ENCODE measurements around the gene DLGAP3.

DLGAP3 gene

GRCh38 chr1:34928066-34928696 is 1.3 kb downstream of the DLGAP3 start:
- no peak for DNase-seq

GRCh38 chr1:34927316-34927715 is 2.1 kb downstream of the DLGAP3 start:
- no peak for DNase-seq

GRCh38 chr1:34926894-34927293 is 2.6 kb downstream of the DLGAP3 start:
- DNase-seq, result no peak

GRCh38 chr1:34926156-34926555 is 3.3 kb downstream of the DLGAP3 start:
- DNase-seq, result no peak

- no peak for DNase-seq
These were observed 3.7 kb downstream of the DLGAP3 start for GRCh38 chr1:34925730-34926129.

- no peak for DNase-seq
These were observed 4.5 kb downstream of the DLGAP3 start for GRCh38 chr1:34924759-34925555.

GRCh38 chr1:34923490-34923889 is 6.0 kb downstream of the DLGAP3 start:
- DNase-seq, result no peak

- DNase-seq, result peak; percentile 12
These were observed 10.4 kb downstream of the DLGAP3 start for GRCh38 chr1:34918977-34919561.

- no peak for DNase-seq
These were observed 11.0 kb downstream of the DLGAP3 start for GRCh38 chr1:34918386-34918976.

- DNase-seq, result no peak
These were observed 12.4 kb downstream of the DLGAP3 start for GRCh38 chr1:34917017-34917416.

GRCh38 chr1:34916104-34916503 is 13.3 kb downstream of the DLGAP3 start:
- no peak for DNase-seq

- DNase-seq, result no peak
These were observed 13.9 kb downstream of the DLGAP3 start for GRCh38 chr1:34915521-34915920.

GRCh38 chr1:34914958-34915357 is 14.5 kb downstream of the DLGAP3 start:
- DNase-seq, result no peak

- DNase-seq, result no peak
These were observed 18.0 kb downstream of the DLGAP3 start for GRCh38 chr1:34911465-34911864.

GRCh38 chr1:34910425-34910824 is 19.0 kb downstream of the DLGAP3 start:
- DNase-seq, result no peak

GRCh38 chr1:34908369-34908768 is 21.1 kb downstream of the DLGAP3 start:
- DNase-seq, result no peak

- peak; percentile 60 for DNase-seq
These were observed 21.9 kb downstream of the DLGAP3 start for GRCh38 chr1:34907487-34908090.

GRCh38 chr1:34906756-34907155 is 22.7 kb downstream of the DLGAP3 start:
- DNase-seq, result no peak

GRCh38 chr1:34906222-34906621 is 23.2 kb downstream of the DLGAP3 start:
- DNase-seq, result no peak

GRCh38 chr1:34905098-34905459 is 24.4 kb downstream of the DLGAP3 start:
- no peak for DNase-seq

GRCh38 chr1:34904236-34905097 is 25.0 kb downstream of the DLGAP3 start:
- no peak for DNase-seq

- no peak for DNase-seq
These were observed 27.5 kb downstream of the DLGAP3 start for GRCh38 chr1:34901919-34902318.

Measured in NCI-H526 treated with DMSO at 0.1 percent for 48 hours (cell line).